Measurements from ENCODE around the gene BEST1.
"Not testable (repeated sequence)": the region's sequence is repeated elsewhere in the genome, so short reads cannot be mapped to it uniquely, and the experiment has no call there.

The BEST1 gene

DNA sequence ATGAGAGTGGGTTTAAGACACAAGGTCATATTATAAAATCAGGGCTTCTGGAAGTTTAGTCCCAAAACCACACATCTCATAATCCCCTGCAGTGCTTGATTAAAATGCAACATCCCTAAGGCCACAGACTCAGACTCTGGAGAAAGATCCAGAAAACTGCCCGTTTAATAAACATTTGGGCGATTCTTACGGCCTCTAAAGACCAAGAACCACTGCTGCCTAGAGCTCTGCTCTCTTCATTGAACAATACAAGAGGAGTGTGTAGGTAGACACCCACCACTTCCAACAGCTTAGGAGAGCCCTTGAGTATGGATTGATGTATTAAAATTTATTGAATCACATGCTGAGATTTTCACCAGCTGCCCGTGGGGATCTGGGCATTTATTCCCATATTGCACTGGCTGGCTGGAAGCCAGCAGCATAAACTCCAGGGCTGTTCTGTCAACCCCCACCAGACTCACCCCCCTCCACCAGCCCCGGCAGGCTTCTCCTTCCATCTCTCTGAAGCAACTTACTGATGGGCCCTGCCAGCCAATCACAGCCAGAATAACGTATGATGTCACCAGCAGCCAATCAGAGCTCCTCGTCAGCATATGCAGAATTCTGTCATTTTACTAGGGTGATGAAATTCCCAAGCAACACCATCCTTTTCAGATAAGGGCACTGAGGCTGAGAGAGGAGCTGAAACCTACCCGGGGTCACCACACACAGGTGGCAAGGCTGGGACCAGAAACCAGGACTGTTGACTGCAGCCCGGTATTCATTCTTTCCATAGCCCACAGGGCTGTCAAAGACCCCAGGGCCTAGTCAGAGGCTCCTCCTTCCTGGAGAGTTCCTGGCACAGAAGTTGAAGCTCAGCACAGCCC is 749 bp upstream of the BEST1 start:
- peak; percentile 44 for DNase-seq

- DNase-seq, result no peak
Measured at GRCh38 chr11:61951484-61952135, 1.5 kb downstream of the BEST1 start.

DNA sequence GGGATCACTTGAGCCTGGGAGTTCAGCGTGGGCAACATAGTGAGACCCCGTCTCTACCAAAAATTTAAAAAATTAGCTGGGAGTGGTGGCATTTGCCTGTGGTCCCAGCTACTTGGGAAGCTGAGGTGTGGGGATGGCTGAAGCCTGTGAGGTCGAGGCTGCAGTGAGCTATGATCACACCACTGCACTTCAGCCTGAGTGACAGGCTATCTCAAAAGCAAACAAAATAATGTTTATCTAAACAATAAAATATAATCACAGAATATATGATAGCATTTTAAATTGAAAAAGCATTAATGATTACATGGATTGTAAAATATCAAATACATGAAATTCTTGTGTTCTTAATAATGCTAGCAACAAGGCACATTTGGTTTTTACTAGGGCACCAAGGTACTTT is 2.7 kb downstream of the BEST1 start:
- DNase-seq, result no peak

DNA sequence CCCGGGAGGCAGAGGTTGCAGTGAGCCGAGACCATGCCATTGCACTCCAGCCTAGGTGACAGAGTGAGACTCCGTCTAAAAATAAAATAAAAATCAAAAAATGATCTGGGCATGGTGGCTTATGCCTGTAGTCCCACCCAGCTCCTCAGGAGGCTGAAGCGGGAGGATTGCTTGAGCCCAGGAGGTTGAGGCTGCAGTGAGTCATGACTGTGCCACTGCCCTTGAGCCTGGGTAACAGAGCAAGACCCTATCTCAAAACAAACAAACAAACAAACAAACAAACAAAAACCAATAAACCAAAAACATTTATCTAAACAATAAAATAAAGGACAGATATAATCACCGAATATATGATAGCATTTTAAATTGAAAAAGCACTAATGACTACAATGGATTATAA is 3.5 kb downstream of the BEST1 start:
- not testable (repeated sequence) for DNase-seq

GRCh38 chr11:61954106-61954850 is 4.1 kb downstream of the BEST1 start:
- DNase-seq, result no peak

DNA sequence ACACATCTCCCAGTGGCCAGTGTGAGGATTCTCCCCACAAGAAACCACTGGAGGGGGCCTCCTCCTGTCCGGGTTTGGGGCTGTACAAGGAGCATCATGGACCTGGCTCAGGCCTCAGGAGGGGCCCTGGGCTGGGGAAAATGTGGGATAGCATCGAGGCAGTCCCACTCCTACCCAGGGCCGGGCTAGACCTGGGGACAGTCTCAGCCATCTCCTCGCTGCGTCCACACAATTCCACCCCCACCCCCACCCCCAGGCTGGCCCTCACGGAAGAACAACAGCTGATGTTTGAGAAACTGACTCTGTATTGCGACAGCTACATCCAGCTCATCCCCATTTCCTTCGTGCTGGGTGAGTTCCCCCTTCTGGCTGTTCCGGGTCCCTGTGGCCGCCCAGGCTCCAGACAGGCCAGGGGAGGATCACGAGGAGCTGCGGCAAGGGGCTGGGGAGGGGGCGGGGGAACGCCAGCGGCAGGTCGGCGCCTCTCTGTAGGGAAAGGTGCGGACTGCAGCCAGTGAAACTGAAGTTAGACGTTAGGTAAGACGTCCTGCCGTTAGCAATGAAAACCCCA is 4.8 kb downstream of the BEST1 start:
- no peak for DNase-seq

GRCh38 chr11:61955422-61956135 is 5.4 kb downstream of the BEST1 start:
- no peak for DNase-seq

DNA sequence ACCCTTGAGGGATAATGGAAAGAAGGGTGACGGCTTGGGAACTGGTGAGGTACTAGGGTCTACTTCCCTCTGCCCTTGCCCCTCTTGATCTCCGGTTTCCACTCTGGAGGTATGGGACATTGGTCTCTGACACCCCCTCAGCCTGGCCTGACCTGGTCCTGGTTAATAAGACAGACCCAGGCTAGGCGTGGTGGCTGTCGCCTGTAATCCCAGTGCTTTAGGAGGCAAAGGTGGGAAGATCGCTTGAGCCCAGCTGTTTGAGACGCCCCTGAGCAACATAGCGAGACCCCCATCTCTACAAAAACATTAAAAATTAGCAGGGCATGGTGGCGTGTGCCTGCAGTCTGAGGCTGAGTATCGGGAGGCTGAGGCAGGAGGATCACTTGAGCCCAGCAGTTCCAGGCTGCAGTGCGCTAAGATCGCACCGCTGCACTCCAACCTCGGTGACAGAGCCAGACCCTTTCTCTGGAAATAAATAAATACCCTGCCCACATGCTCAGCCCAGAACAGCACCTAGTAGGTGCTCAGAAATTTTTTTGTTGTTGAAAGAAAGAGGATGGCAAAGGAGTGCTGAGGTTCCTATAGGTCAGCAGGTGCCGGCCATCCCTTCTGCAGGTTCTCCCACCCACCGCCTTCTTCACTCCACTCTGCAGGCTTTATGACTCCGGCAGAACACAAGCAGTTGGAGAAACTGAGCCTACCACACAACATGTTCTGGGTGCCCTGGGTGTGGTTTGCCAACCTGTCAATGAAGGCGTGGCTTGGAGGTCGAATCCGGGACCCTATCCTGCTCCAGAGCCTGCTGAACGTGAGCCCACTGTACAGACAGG is 6.3 kb downstream of the BEST1 start:
- DNase-seq, result no peak

DNA sequence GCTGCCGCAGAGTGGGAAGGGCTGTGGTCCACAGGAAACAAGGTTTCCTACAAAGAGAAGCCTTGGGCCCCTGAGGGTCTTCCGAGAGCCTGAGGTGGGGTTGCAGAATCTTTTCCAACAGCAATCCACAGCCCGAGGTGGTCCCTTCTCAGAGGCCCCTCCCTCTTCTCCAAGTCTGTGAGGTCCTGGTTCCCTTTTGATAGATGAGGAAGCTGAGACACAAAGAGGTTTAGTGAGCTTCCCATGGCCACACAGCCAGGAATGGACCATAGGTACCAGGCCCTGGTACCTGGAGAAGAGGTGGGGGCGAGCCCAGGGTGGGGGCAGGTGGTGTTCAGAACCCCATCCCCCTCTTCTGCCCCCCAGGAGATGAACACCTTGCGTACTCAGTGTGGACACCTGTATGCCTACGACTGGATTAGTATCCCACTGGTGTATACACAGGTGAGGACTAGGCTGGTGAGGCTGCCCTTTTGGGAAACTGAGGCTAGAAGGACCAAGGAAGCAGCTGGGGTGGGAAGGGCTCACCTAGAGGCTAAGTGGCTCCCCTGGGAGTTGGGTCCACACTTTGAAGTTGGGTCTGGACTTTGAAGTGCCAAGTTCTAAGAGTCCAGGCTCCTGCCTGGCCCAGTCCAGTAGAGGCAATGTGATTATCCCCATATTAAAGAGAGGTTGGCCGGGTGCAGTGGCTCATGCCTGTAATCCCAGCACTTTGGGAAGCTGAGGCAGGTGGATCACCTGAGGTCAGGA is 7.0 kb downstream of the BEST1 start:
- no peak for DNase-seq

DNA sequence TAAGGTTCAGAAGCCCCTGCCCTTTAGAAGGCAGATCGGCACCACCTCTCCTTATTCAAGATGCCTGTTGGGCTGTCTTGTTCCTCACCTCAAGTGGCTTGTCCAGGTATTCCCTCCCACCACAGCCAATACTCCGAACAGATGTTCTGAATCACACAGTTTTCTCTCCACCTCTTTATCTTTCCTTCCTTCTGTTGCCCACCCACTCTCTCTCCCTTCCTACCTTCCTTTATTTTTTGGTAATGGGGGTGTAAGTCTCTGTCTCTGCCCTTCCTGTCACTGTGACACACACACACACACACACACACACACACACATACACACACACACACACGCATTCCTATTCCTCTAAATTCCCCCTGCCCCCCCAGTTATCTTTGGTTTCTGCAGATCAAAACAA is 8.4 kb downstream of the BEST1 start:
- DNase-seq, result no peak

DNA sequence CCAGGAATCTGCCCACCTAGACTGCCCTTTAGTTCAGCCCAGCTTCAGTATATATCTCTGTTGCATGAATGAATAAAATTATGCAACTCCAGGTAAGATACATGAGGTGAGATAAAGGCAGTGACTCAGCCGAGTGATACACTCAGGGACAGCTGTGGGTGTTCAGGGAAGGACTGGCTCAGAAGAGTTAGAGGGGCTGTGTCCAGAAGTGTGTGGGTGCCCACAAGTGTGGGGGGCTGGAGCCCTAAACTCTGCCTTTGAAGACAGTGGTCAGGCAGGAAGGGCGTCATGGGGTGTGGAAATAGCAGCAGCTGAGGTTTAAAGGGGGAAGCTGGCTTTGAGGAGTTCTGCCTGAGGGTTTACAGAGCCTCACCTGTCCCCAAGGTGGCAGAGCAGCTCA is 9.0 kb downstream of the BEST1 start:
- no peak for DNase-seq

- DNase-seq, result no peak
Measured at GRCh38 chr11:61959678-61960077, 9.5 kb downstream of the BEST1 start.

DNA sequence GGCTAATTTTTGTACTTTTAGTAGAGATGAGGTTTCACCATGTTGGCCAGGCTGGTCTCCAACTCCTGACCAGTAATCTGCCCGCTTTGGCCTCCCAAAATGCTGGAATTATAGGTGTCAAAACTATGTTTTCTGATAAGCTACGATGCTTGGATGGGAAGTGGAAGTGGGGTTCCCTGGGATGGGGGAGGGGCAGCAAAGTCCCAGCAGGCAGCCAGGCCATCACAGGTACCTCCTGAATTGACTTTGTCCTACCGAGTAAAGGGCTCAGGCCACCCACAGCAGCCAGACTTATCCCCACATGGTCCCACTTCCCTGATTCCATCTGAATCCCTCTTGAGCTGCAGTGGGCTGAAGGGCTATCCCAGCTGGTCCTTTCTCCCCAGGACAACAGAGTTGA is 10.4 kb downstream of the BEST1 start:
- no peak for DNase-seq

- DNase-seq, result no peak
Measured at GRCh38 chr11:61961570-61962212, 11.5 kb downstream of the BEST1 start.

- DNase-seq, result no peak
Measured at GRCh38 chr11:61962213-61963015, 12.3 kb downstream of the BEST1 start.

GRCh38 chr11:61963016-61963281 is 12.8 kb downstream of the BEST1 start:
- no peak for DNase-seq

GRCh38 chr11:61963282-61964057 is 13.3 kb downstream of the BEST1 start:
- DNase-seq, result no peak

GRCh38 chr11:61964058-61964665 is 14.0 kb downstream of the BEST1 start:
- no peak for DNase-seq
